ENCODE results near the gene ASB8. TPM values are rescaled to one million over a fixed set of nuclear protein-coding genes. Genes with fewer than 3 reads are reported as not detected.

The ASB8 gene, protein sequence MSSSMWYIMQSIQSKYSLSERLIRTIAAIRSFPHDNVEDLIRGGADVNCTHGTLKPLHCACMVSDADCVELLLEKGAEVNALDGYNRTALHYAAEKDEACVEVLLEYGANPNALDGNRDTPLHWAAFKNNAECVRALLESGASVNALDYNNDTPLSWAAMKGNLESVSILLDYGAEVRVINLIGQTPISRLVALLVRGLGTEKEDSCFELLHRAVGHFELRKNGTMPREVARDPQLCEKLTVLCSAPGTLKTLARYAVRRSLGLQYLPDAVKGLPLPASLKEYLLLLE
- total RNA-seq: 10 to 100 TPM; 20.7 to 45.3 TPM

- Histone ChIP-seq H3K36me3 (peaks cover 8% of the 10 kb centered on the region), H3K4me1 (ENCODE audit: control insufficient read depth in 1 of 2, low read depth in 2 of 2) (peaks cover 6% of the 10 kb centered on the region in 2 donors), H3K27me3 (replicated peaks; ENCODE audit: insufficient read depth) (no peaks in the 10 kb centered on the region), H3K9me3 (no peaks in the 10 kb centered on the region), H3K27ac (peak within 1 kb of the TSS; percentile 73 to 78), H3K4me3 (peak within 1 kb of the TSS; percentile 97)
- TF ChIP-seq, protein P1, sequence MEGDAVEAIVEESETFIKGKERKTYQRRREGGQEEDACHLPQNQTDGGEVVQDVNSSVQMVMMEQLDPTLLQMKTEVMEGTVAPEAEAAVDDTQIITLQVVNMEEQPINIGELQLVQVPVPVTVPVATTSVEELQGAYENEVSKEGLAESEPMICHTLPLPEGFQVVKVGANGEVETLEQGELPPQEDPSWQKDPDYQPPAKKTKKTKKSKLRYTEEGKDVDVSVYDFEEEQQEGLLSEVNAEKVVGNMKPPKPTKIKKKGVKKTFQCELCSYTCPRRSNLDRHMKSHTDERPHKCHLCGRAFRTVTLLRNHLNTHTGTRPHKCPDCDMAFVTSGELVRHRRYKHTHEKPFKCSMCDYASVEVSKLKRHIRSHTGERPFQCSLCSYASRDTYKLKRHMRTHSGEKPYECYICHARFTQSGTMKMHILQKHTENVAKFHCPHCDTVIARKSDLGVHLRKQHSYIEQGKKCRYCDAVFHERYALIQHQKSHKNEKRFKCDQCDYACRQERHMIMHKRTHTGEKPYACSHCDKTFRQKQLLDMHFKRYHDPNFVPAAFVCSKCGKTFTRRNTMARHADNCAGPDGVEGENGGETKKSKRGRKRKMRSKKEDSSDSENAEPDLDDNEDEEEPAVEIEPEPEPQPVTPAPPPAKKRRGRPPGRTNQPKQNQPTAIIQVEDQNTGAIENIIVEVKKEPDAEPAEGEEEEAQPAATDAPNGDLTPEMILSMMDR (IDR thresholded peaks at IDR 0.05): peak; percentile 47
- ATAC-seq (ENCODE audit: insufficient number of reproducible peaks, low FRiP score, low read depth): peak; percentile 97
- DNase-seq (ENCODE audit: low spot score): peak; percentile 97
Observed at GRCh38 chr12:48157018-48157888, at the start of gene ASB8. TSS of gene ASB8 (minus strand) at chr12:48157515. CDS start at chr12:48153496, 4,019 bp downstream.

GRCh38 chr12:48203192-48203591, 45.9 kb upstream of the ASB8 start, which contains the start of gene OR10AD1:
TSS of gene OR10AD1 (minus strand) at chr12:48203292. CDS start at chr12:48203292, 0 bp downstream.
- H3K36me3 ChIP-seq: peaks cover 5% of the 10 kb centered on the region
- peaks cover 29% of the 10 kb centered on the region for H3K9me3 ChIP-seq
- DNase-seq (ENCODE audit: low spot score): no peak
- no peaks in the 10 kb centered on the region for H3K27me3 ChIP-seq (replicated peaks; ENCODE audit: insufficient read depth)
- peaks cover 0 to 8% of the 10 kb centered on the region in 2 donors for H3K4me1 ChIP-seq (ENCODE audit: control insufficient read depth in 1 of 2, low read depth in 2 of 2)
- ATAC-seq (ENCODE audit: insufficient number of reproducible peaks, low FRiP score, low read depth): no peak
- TF ChIP-seq, protein P1 (IDR thresholded peaks at IDR 0.05): no peak
- no peak within 1 kb of the TSS for H3K4me3 ChIP-seq
- no peak within 1 kb of the TSS for H3K27ac ChIP-seq

- H3K27ac ChIP-seq: no peak overlapping the region
- DNase-seq (ENCODE audit: low spot score): no peak
- no peak for ATAC-seq (ENCODE audit: insufficient number of reproducible peaks, low FRiP score, low read depth)
- no peak overlapping the region for H3K4me3 ChIP-seq
- peaks cover 25% of the 10 kb centered on the region for H3K9me3 ChIP-seq
- H3K36me3 ChIP-seq: peaks cover 5% of the 10 kb centered on the region
- H3K27me3 ChIP-seq (replicated peaks; ENCODE audit: insufficient read depth): no peaks in the 10 kb centered on the region
- H3K4me1 ChIP-seq (ENCODE audit: control insufficient read depth in 1 of 2, low read depth in 2 of 2): peaks cover 0 to 8% of the 10 kb centered on the region in 2 donors
- TF ChIP-seq, protein P1 (IDR thresholded peaks at IDR 0.05): no peak
Observed at GRCh38 chr12:48202766-48203165, 45.5 kb upstream of the ASB8 start.

DNA sequence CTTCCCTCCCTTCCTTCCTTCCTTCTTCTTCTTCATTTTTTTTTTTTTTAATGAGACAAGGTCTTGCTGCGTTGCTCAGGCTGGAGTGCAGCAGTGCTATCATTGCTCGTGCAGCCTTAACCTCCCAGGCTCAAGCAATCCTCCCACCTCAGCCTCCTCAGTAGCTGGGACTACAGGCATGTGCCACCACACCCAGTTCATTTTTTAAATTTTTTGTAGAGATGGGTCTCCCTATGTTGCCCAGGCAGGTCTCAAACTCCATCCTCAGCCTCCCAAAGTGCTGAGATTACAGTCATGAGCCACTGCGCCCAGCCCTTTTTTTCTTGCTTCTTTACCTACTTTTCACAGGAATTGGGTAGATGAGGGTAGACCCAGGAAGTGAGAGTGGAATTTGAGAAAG, 44.2 kb upstream of the ASB8 start:
- H3K36me3 ChIP-seq: peaks cover 5% of the 10 kb centered on the region
- no peak overlapping the region for H3K4me3 ChIP-seq
- H3K27ac ChIP-seq: no peak overlapping the region
- H3K27me3 ChIP-seq (replicated peaks; ENCODE audit: insufficient read depth): no peaks in the 10 kb centered on the region
- H3K4me1 ChIP-seq (ENCODE audit: control insufficient read depth in 1 of 2, low read depth in 2 of 2): peaks cover 0 to 13% of the 10 kb centered on the region in 2 donors
- peaks cover 17% of the 10 kb centered on the region for H3K9me3 ChIP-seq
- DNase-seq (ENCODE audit: low spot score) (no peak), ATAC-seq (ENCODE audit: insufficient number of reproducible peaks, low FRiP score, low read depth) (no peak)
- TF ChIP-seq, protein P1 (IDR thresholded peaks at IDR 0.05): no peak

GRCh38 chr12:48201091-48201490, 43.8 kb upstream of the ASB8 start:
- no peak for DNase-seq (ENCODE audit: low spot score)
- H3K27ac ChIP-seq: no peak overlapping the region
- no peak for ATAC-seq (ENCODE audit: insufficient number of reproducible peaks, low FRiP score, low read depth)

More at GRCh38 chr12:48201091-48201490, 43.8 kb upstream of the ASB8 start:
- no peak overlapping the region for H3K4me3 ChIP-seq
- peaks cover 5% of the 10 kb centered on the region for H3K36me3 ChIP-seq
- H3K9me3 ChIP-seq: peaks cover 13% of the 10 kb centered on the region
- no peaks in the 10 kb centered on the region for H3K27me3 ChIP-seq (replicated peaks; ENCODE audit: insufficient read depth)
- peaks cover 0 to 13% of the 10 kb centered on the region in 2 donors for H3K4me1 ChIP-seq (ENCODE audit: control insufficient read depth in 1 of 2, low read depth in 2 of 2)
- TF ChIP-seq, protein P1 (IDR thresholded peaks at IDR 0.05): no peak
